ENCODE measurements around the gene PDE6D. TPM values are rescaled to one million over a fixed set of nuclear protein-coding genes. Genes with fewer than 3 reads are reported as not detected.

Gene PDE6D
- total and polyA plus RNA-seq, 2 of the 13 experiments (the other 11 are each of a cell fraction or from before 2014, with no cell fraction given) = 14.1 to 23.2 TPM

DNA sequence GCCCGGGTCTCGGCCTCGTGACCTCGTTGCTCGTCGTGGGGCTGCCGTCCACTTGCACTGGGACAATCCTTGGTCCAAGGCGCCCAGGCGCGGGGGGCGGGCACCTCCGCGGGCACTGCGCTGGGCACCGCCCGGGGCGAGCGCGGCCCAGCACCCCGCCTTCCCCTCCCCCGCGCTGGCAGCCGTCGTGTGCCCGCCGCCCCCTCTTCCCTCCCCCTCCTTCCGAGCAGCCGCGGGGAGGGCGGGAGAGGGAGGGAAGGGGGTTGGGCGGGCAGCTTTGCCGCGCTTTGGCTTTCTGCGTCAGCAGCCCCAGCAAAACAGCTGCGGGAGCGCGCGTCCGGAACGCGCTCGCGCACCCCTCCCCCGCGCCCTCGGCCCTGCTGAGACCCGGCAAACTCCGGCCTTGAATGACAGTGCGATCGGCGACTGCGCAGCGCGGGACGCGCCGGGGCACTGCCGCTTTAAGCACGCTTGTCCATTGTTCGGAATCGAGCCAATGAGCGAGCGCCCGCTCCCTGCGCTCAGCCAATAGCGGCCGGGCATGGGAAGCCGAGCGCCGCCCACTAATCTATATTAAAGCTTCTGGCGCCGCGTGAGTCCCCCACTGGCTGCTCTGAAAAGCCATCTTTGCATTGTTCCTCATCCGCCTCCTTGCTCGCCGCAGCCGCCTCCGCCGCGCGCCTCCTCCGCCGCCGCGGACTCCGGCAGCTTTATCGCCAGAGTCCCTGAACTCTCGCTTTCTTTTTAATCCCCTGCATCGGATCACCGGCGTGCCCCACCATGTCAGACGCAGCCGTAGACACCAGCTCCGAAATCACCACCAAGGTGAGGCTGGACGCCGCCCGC lies 72.9 kb downstream of the PDE6D start, which contains the start of gene PTMA (continued):
- TF ChIP-seq, protein P1, sequence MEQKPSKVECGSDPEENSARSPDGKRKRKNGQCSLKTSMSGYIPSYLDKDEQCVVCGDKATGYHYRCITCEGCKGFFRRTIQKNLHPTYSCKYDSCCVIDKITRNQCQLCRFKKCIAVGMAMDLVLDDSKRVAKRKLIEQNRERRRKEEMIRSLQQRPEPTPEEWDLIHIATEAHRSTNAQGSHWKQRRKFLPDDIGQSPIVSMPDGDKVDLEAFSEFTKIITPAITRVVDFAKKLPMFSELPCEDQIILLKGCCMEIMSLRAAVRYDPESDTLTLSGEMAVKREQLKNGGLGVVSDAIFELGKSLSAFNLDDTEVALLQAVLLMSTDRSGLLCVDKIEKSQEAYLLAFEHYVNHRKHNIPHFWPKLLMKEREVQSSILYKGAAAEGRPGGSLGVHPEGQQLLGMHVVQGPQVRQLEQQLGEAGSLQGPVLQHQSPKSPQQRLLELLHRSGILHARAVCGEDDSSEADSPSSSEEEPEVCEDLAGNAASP (CRISPR knock-in tag; IDR thresholded peaks at IDR 0.05; ENCODE audit: borderline replicate concordance) = no peak
- TF ChIP-seq CENPX (CRISPR knock-in tag; IDR thresholded peaks at IDR 0.05) = no peak
- 0 out of 2 replicates have a peak, but pooled peaks have one; percentile 77 for TF ChIP-seq AKAP8 (CRISPR knock-in tag; IDR thresholded peaks at IDR 0.05)
- no peak for TF ChIP-seq ZNF570 (CRISPR knock-in tag; IDR thresholded peaks at IDR 0.05; ENCODE audit: borderline replicate concordance)
- peak; percentile 45; the same call in 1 of the 2 replicates for TF ChIP-seq TOE1 (CRISPR knock-in tag; IDR thresholded peaks at IDR 0.05)
- no peak for TF ChIP-seq NFKBIZ (CRISPR knock-in tag; IDR thresholded peaks at IDR 0.05)
- TF ChIP-seq, protein P2, sequence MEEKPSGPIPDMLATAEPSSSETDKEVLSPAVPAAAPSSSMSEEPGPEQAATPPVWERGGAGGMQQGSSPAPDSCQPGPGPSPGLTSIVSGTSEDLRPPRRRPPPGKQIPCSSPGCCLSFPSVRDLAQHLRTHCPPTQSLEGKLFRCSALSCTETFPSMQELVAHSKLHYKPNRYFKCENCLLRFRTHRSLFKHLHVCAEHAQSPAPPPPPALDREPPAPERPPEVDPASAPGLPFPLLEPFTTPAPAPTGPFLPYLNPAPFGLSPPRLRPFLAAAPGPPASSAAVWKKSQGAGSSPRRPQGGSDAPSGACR (CRISPR knock-in tag; IDR thresholded peaks at IDR 0.05) = peak; percentile 31; the same call in 1 of the 2 replicates
- TF ChIP-seq, protein P3, sequence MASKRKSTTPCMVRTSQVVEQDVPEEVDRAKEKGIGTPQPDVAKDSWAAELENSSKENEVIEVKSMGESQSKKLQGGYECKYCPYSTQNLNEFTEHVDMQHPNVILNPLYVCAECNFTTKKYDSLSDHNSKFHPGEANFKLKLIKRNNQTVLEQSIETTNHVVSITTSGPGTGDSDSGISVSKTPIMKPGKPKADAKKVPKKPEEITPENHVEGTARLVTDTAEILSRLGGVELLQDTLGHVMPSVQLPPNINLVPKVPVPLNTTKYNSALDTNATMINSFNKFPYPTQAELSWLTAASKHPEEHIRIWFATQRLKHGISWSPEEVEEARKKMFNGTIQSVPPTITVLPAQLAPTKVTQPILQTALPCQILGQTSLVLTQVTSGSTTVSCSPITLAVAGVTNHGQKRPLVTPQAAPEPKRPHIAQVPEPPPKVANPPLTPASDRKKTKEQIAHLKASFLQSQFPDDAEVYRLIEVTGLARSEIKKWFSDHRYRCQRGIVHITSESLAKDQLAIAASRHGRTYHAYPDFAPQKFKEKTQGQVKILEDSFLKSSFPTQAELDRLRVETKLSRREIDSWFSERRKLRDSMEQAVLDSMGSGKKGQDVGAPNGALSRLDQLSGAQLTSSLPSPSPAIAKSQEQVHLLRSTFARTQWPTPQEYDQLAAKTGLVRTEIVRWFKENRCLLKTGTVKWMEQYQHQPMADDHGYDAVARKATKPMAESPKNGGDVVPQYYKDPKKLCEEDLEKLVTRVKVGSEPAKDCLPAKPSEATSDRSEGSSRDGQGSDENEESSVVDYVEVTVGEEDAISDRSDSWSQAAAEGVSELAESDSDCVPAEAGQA (IDR thresholded peaks at IDR 0.05; ENCODE audit: low read depth) = peak; percentile 32; the same call in 1 of the 2 replicates
- TF ChIP-seq, protein P3 (CRISPR knock-in tag; IDR thresholded peaks at IDR 0.05; ENCODE audit: borderline replicate concordance) = no peak; the same call in 1 of the 2 replicates
- no peak for TF ChIP-seq ZMAT3 (CRISPR knock-in tag; conservative IDR thresholded peaks at IDR 0.05)
- TF ChIP-seq ZBTB1 (CRISPR knock-in tag; IDR thresholded peaks at IDR 0.05; ENCODE audit: borderline replicate concordance) = no peak
- no peak for TF ChIP-seq ZFYVE20 (CRISPR knock-in tag; IDR thresholded peaks at IDR 0.05; ENCODE audit: borderline replicate concordance, low read depth)
- 0 out of 2 replicates have a peak, but pooled peaks have one; percentile 42 for TF ChIP-seq ZNF235 (CRISPR knock-in tag; IDR thresholded peaks at IDR 0.05; ENCODE audit: borderline replicate concordance)
- TF ChIP-seq, protein P4, sequence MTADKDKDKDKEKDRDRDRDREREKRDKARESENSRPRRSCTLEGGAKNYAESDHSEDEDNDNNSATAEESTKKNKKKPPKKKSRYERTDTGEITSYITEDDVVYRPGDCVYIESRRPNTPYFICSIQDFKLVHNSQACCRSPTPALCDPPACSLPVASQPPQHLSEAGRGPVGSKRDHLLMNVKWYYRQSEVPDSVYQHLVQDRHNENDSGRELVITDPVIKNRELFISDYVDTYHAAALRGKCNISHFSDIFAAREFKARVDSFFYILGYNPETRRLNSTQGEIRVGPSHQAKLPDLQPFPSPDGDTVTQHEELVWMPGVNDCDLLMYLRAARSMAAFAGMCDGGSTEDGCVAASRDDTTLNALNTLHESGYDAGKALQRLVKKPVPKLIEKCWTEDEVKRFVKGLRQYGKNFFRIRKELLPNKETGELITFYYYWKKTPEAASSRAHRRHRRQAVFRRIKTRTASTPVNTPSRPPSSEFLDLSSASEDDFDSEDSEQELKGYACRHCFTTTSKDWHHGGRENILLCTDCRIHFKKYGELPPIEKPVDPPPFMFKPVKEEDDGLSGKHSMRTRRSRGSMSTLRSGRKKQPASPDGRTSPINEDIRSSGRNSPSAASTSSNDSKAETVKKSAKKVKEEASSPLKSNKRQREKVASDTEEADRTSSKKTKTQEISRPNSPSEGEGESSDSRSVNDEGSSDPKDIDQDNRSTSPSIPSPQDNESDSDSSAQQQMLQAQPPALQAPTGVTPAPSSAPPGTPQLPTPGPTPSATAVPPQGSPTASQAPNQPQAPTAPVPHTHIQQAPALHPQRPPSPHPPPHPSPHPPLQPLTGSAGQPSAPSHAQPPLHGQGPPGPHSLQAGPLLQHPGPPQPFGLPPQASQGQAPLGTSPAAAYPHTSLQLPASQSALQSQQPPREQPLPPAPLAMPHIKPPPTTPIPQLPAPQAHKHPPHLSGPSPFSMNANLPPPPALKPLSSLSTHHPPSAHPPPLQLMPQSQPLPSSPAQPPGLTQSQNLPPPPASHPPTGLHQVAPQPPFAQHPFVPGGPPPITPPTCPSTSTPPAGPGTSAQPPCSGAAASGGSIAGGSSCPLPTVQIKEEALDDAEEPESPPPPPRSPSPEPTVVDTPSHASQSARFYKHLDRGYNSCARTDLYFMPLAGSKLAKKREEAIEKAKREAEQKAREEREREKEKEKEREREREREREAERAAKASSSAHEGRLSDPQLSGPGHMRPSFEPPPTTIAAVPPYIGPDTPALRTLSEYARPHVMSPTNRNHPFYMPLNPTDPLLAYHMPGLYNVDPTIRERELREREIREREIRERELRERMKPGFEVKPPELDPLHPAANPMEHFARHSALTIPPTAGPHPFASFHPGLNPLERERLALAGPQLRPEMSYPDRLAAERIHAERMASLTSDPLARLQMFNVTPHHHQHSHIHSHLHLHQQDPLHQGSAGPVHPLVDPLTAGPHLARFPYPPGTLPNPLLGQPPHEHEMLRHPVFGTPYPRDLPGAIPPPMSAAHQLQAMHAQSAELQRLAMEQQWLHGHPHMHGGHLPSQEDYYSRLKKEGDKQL (CRISPR knock-in tag; IDR thresholded peaks at IDR 0.05; ENCODE audit: low read depth) = no peak
